HL-60/S4 treated with phorbol 12-myristate 13-acetate at 8.2 ng/mL for 4 days and 3 days (cell line): ENCODE data around the gene BTBD19.
"Not testable (repeated sequence)": the region's sequence is repeated elsewhere in the genome, so short reads cannot be mapped to it uniquely, and the experiment has no call there.

Experiments
- in situ Hi-C: fragments of 300-500 bp; cut with MboI; formaldehyde crosslinking; loops from 2 replicates; pipeline ENCODE4 v1.15.0; 2022; ENCODE audit warnings: low sequenced_read_pairs

BTBD19 gene

DNA sequence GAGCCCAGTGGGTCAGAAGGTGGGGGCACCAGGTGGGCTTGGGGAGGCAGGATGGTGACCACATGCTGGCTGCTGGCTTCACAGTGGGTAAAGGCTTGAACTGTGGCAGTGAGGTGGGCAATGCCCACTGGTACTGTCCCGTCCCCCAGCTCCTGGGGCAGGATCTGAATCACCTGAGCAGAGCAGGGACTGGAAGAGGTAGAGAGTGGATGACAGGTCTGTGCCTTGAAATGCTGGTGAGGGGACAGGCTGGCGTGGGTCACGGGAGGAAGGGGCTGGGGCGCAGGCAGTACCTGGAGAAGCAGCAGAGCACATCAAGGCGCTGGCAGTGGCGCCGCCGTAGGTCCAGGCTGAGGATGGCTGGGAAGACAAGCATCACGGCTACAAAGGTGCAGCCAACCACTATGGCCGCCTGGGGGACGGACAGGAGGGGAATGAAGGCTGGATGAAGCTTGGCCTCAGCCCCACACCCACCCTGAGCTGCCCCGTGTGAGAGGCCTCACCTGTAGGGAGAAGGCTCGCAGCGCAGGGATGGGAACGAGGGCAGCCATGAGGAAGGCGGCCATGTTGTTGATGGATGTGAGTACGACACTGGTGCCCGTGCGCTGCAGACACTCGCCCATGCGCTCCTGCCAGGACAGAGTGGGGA lies 19.8 kb downstream of the BTBD19 start:
- in situ Hi-C loops: no loop called here

DNA sequence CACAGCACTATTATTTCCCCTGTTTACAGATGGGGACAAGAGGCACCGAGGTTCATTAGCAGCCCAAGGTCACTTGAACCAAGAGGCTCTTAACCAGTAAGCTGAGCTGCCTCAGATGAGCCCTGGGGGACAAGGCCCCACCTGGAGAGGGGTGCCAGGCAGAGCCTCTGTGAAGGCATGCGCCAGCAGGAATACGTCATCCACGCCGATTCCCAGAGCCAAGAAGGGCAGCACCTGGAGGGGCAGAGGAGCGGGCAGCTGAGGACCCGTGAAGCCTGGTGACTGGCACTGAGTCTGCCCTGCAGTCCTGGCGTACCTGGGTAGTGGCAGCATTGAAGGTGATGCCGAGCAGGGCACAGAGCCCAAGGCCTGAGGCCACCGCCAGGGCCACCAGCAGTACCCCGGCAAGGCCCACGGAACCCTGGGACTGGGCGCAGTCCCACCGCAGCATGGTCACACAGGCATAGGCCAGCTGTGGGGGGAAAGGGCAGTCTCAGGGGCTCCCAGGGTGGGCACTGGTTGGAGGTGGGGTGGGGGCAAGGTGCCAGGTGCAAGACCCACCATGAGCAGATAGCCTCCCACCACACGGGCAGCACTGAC lies 20.6 kb downstream of the BTBD19 start:
- in situ Hi-C loops: no loop called here

DNA sequence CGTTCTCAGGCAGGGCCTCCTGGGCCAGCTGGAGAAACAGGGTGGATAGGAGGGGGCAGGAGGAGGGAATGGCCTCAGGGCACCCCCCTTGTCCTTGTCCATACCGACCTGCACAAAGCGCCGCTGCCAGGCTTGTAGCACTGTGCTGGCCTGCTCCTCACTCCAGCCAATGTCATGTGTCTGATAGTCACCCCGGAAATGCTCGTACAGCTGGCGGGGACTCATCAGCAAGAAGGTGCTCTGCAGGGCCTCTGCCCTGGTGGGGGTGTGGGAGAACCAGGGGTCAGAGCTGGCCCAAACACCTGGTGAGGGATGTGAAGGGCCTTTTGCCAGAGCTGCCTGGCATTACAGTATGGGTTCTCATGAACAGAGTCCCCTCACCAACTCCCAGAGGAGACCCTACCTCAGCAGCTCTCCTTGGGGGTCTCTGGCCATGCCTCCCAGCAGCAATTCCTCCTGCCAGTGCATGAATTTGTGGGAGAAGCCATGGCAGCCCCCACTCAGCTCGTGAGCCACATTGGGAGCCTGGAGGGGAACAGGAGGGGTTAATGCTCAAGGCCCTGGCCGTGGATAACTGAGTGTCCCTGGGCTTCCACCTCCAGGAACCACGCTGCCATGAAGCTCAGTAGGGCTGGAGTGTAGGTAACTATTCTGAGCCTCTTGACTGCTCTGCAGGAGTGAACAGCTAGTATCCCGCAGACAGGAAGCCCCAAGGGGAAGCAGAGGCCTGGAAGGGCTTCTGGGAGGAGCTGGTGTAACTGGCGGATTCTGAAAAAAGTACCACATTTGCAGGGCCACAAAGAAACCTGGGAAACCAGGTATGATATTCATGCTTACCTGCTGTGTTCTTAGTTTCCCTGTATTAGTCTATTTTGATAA lies 21.4 kb downstream of the BTBD19 start:
- in situ Hi-C loops: no loop called here

DNA sequence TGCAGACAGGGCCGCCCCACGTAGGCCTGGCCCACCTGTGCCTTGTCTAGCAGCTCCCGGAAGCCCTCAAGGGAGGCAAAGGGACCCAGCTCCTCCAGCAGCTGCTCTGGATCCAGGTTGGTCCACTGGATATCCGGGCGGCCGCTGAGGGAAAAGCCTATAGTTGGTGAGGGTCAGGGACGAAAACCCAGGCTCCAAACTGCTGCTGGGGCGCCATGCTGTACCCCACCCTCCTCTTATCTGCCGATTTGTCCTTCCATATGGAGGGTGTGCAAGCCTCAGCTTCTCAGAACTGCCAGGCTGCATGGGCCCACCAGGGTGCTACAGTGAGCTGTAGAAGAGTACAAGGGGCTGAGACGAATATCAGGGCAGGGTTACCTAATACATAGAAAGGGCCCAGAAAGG lies 22.6 kb downstream of the BTBD19 start:
- in situ Hi-C loops: no loop called here

DNA sequence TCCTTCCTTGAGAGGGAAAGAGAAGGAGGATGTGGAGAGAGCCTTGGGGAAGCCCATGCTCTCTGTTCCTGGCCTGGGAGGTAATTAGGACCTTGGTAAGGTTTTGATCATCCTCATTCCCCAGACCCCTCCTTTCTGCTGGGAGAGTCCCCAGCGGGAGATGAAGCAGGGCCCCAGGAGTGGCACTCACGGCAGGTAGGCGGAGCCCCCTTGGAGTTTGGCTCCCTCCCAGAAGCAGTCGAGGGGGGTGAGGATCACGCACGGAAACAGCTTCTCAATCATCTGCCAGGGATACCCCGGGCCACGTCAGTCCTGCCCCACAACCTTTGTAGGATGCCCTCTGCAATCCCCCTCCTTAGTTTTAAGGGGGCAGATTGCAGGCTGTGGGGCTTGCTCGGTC lies 23.2 kb downstream of the BTBD19 start:
- in situ Hi-C loops: no loop called here

DNA sequence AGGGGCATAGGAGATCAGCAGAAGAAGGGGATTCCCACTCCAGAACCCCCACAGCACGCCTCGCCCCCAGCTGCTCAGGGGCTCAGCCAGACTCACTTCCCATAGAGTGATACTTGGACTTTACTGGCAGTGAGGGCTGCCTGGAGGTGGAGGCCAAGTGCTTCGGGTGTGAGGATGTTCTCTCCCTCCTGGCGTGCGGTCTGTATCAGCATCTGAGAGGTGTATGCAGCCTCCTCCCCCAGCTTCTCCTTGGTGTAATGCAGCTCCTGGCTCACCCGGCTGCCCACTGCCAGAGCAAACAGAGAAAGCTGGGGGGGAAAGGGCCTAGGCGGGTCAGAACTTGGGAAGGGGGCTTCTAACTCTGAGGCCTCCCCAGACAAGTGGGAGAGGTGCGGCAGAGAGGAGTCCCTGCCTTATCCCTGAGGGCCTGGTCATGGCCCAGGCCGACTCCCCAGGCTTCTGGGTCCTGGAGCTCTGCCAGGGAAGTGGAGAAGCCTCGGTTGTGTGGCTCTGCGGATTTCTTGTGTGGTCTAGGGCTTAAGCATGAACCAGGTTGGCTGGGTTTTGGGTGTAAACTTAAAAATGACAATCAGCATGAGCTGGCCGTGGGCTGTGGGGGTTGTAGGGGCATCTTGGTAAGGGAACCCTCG lies 23.9 kb downstream of the BTBD19 start:
- in situ Hi-C loops: no loop called here

DNA sequence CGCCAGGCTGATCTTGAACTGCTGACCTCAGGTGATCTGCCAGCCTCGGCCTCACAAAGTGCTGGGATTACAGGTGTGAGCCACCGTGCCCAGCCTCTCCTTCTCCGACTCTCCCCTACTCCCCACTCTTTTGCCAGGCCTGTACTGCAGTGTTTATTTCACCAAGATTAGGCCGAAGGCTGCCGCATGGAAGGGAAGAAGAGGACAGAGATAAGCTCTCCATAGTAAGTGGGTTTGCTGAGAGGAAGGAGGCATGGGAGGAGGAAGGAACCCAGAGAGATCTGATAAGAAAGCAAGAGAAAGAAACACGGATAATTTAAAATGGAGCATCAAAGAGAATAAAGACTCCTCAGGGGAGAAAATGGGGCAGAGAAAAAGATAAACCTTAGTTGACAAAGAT lies 26.0 kb downstream of the BTBD19 start:
- in situ Hi-C loops: no loop called here

DNA sequence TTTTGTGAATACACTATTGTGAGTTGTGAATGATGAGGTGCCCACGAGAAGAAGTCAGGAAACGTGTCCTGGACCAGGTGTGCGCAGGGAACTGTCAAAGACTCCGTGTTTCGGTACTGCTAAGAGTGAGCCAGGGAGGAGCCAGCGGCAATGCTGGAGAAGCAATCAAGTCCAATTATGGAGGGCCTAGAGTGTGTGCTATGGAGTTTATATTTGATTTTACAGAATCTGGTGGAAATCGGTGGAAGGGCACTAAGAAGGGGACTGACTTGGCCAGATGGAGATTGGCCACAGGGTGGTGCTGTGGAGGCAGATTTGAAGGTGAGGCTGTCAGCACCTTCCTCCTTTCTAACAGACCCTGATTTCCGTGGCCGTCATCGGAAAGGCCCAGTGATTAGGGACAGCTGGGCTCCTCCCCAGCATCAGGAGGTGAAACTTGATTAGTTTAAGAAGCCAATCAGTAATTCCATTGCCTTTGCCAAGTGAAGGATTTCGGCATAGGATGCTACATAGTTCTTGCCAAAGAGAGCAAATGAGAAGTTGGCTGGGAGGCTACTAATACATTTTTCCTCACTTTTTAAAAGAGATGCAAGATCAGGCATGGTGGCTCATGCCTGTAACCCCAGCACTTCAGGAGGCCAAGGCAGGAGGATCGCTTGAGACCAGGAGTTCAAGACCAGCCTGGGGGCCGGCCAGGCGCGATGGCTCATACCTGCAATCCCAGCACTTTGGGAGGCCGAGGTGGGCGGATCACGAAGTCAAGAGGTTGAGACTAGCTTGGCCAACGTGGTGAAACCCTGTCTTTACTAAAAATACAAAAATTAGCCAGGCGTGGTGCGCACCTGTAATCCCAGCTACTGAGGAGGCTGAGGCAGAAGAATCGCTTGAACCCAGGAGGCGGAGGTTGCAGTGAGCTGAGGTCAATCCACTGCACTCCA lies 27.7 kb downstream of the BTBD19 start:
- in situ Hi-C loops: no loop called here

DNA sequence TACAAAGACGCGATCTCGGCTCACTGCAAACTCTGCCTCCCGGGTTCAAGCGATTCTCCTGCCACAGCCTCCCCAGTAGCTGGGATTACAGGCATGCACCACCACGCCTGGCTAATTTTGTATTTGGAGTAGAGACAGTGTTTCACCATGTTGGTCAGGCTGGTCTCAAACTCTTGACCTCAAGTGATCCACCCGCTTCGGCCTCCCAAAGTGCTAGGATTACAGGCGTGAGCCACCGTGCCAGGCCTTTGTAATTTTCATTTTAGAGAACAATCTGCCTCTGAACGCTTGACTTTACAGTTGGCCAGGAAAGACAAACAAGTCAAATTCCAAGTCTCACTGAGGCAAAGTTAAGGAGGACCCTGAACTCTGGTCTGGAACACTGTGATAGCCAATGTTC lies 30.0 kb downstream of the BTBD19 start:
- in situ Hi-C loops: not testable (repeated sequence)

DNA sequence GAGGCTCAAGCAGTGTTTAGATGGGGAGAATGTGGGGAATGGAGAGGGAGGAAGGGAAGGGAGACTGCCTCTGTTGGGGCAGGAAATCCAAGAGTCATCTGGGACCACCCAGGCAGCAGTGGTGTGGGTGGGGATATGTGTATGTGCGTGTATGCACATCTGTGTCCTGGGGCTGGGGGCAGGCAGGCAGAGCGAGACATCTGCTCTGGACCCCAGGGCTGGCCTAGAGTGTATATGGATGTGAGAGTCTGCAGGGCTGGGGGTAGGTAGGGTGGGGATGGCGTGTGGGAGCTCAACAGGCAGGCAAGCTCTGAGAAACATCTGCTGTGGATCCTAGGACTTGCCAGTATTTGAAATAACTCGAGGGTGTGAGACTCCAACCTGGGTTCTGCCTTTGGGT lies 31.3 kb downstream of the BTBD19 start:
- in situ Hi-C loops: no loop called here

DNA sequence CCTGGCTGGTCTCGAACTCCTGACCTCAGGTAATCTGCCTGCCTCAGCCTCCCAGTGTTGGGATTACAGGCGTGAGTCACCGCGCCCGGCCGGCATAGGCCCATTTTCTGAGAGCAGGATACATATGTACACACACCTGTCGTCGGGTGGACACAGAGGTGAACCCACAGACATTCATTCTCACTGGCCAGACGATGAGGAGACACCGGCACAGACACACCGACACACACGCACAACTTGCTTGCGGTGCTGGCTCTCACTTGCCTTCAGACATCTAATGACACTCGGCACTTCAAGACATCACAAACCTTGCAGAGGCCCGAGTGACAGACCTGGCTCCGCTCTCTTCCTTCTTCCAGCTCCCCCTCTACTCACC lies 34.2 kb downstream of the BTBD19 start:
- in situ Hi-C loops: no loop called here

DNA sequence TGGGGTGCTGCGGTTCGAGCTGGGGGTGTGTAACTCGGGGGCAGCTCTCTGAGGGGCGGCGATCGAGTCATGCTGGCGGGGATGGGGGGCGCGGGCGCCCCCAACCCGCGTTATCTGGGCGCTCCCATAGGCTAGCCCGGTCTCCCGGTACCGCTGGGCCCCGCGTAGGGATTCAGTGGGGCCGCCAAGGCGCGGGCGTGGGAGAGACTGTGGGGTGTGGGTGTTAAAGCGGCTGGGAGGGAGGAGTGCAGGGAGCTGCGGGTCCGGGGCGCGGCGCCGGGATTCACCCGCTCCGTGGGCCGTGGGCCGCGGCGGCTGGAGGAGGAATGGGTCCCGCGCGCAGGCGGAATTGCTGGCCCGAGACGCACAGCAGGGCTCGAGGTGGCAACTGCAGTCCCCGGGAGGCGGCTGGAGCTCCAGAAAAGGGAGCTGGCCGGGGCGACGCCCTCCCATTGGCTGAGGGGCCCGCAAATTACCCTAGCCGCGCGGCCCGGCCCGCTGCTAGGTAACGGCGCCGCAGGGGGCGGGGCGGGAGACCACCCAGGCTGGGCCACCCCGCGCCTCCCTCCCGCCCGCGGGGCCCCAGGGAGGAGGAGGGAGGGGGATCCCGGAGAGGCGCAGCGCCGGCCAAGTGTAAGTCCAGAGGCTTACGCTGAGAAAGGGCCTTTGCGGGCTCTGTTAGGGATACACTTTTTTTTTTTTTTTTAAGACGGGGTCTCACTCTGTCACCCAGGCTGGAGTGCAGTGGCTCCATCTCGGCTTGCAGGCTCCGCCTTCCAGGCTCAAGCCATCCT lies 34.7 kb downstream of the BTBD19 start, which contains the start of gene PTCH2:
Gene PTCH2, minus strand, starts transcription at position 392 of the 794 bp plus-strand sequence. Its CDS starts 321 bp downstream, at position 71.
- in situ Hi-C loops: no loop called here

DNA sequence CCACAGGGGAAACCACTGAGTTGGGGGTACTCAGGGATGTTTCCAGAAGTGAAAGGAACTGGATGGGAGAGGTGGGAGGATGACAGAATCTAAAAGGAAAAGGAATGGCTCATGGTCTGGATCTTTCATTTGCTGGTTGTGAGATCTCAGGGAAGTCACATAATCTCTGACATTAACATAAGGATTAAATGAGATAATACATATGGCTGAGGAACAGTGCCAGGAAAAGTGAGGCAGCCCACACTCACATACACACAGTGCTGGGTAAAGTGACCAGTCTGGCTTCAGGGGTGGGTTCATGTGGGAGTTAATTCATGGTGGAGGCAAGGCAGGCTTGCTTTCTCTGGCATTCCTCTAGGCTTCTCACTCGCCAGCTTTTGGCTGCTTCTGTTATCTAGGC lies 38.7 kb downstream of the BTBD19 start:
- in situ Hi-C loops: no loop called here

DNA sequence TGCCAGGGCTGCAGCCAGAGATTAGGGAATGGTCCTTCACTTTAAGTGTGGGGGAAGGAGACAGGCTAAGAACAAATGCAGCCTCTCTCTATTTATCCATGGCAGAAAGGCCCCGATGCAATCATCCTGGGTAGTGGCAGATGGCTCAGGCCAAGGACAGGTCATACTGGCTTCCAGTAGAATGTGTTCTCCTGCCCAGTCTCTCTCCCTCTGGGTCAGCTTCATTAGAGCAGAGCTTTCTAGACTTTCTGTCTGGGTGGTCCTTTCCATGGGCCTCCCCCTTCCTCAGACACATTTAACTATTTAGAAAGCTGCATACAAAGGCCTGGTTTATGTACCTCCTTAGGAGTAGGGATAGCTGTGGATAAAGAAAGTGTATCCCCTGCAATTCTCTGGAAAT lies 39.5 kb downstream of the BTBD19 start:
- in situ Hi-C loops: no loop called here

DNA sequence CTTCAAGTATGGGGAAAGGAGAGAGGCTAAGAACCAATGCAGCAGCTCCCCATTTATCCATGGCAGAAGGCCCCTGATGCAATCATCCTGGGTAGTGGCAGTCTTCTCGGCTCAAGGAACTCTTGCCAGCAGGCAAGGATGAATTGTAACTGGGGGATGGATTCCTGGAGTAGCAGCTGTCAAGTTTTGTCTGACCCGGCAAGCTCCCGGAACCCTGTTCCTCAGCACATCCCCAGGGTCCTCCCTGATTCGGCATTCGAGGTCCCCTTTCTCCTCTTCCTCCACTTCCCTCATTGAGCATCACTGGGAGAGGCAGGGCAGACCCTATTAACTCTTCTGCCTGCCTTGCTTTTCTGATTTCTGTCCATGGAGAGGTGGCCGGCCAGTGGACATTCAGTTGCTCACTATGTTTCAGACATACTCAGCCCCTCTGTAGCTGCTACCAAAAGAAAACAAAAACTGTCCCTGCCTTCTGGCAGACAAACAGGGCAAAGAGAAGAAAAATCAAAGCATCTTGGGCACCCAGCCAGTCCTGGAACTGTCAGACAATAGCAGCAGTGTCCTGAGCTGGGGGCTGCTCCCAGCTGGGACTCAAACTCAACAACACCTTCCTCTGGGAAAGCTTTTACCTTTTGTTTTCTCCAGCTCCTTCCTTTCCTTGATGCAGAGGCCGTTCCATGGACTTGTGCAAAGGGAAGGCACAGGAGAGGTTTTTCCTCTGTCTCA lies 40.3 kb downstream of the BTBD19 start:
- in situ Hi-C loops: no loop called here

DNA sequence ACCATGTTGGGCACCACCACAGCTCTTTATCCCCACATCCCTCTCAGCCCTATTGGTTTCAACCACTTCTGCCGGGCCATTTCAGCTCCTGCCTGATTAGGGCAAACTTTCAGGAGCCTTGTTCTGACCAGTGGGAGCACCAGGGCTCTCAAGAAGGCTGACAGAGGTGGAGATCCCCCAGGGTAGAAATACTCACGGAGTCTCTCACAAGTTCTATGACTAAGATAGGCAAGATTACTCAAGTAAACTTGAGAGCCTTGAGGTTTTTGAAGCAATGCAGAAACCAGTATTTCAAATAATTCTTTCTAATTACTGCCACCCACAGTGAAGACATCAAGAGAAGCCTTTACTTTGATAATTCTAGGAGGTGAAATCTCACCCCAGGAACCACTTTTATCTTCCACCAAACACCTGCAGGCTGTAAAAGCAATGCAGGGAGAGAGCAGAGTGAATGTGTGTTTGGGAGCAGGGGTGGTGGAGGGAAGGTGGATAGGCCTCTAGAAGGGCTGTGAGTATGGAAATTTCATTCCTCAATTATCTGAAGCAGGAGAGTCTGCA lies 41.3 kb downstream of the BTBD19 start:
- in situ Hi-C loops: no loop called here

DNA sequence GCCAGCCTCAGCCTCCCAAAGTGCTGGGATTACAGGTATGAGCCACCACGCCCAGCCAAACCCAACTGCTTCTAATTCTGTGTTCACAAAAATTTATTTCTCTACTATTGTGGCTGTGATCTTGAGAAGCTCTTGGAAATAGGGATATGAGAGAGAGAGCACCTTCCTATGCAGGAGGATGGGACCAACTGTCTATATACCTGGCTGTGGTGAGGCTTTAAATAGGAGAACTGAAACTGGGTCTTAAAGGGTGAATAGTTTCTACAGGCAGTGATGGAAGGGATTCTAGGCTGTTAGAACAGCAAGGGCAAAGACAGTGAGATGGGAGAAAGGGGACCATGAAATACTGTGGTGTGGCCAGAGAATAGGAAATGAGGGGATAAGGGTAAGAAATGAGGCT lies 43.0 kb downstream of the BTBD19 start:
- in situ Hi-C loops: no loop called here

DNA sequence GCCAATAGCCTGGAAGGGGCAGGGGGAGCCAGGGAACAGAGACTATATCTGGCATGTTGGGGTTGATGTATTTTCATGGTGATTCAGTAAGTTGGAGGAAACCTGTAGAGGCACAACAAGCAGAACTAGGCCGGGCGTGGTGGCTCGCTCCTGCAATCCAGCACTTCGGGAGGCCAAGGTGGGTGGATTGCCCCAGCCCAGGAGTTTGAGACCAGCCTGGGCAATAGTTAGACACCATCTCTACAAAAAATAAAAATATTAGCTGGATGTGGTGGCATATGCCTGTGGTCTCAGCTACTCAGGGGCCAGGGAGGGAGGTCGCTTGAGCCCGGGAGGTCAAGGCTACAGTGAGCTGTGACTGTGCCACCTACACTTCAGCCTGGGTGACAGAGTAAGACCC lies 44.9 kb downstream of the BTBD19 start:
- in situ Hi-C loops: no loop called here

DNA sequence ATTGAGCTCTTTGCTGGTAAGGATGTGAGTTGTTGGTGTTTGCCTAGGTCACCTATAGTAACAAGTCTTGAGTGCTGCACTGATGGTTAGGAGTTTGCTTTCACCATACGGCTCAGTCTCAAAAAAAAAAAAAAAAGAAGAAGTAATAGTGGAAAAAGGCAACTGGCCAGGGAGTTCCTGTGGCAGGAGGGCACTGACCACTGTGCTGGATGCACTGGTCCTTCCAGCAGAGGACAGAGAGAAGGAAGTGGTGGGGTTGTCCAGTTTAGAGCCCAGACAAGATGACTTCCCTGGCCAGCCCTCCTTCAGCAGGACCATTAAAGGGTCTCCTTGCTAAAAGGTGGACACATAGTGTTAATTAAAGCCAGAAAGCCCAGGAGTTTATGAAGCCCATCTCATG lies 46.6 kb downstream of the BTBD19 start:
- in situ Hi-C loops: no loop called here
